HEK293T (cell line): Measurements from ENCODE around the gene RC3H1.

Experiments used
- FOXK2 ChIP-seq: fragments of 450-650 bp; IDR thresholded peaks from 2 replicates; pipeline ENCODE4 v1.6.1; 2016; ENCODE audit warnings: mild to moderate bottlenecking
- FOXM1 ChIP-seq: fragments of 450-650 bp; IDR thresholded peaks from 2 replicates; pipeline ENCODE4 v1.6.1; 2017; ENCODE audit warnings: mild to moderate bottlenecking, borderline replicate concordance
- LEF1 ChIP-seq: fragments of 450-650 bp; IDR thresholded peaks from 2 replicates; pipeline ENCODE4 v1.6.1; 2017; ENCODE audit warnings: mild to moderate bottlenecking, borderline replicate concordance

DNA sequence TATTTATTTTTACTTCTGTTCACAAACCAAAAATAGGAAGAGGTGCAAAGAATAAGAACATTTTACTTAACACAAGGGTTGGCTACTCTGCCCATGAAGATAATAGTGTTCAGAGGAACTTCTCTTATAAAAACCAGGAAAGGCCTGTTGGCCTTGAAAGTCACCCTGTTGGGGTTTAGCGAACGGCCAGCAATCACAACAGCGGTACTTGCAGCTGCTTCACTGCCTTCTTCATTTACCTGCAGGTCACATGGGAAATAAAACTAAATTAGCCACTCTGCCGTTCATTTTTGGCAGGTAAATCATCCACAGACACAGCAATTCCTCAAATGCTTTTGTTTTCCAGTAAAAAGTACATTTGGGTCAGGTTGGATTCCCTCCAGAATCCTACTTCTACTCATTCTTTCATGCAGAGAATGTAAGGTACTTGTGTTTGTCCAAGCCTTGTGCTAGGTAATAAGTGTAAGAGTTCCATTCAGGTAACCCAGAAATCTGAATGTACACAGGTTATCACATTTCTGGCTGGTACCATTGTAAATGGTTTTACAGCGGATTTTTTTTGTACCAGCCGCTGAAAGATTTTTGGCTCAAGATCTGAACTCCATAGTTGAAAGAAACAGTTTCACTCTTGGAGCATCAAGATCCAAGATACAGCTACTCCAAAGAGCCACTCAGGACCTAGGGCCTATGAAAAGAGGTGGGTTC is 118.2 kb downstream of the RC3H1 start:
- TF ChIP-seq FOXK2 (no peak), LEF1 (no peak), FOXM1 (no peak)
